Jurkat, Clone E6-1 (cell line): Measurements from ENCODE around the gene SMYD3.
"Not testable (repeated sequence)": the region's sequence is repeated elsewhere in the genome, so short reads cannot be mapped to it uniquely, and the experiment has no call there.

Experiments
- DNase-seq: peaks from one replicate; pipeline ENCODE4 v3.0.0-alpha.2; 2011; ENCODE audit warnings: low read depth, low spot score
- H3K4me3 ChIP-seq: 2 replicates; pipeline ENCODE4 v1.5.1; 2011; ENCODE audit warnings: mild to moderate bottlenecking, low read length, control low read depth, moderate library complexity

SMYD3 gene

GRCh38 chr1:245941771-245942170, 565.3 kb downstream of the SMYD3 start:
- not testable (repeated sequence) for H3K4me3 ChIP-seq, DNase-seq

- DNase-seq: no peak
- no peak overlapping the region for H3K4me3 ChIP-seq
Observed at GRCh38 chr1:245939756-245940345, 567.2 kb downstream of the SMYD3 start.

DNA sequence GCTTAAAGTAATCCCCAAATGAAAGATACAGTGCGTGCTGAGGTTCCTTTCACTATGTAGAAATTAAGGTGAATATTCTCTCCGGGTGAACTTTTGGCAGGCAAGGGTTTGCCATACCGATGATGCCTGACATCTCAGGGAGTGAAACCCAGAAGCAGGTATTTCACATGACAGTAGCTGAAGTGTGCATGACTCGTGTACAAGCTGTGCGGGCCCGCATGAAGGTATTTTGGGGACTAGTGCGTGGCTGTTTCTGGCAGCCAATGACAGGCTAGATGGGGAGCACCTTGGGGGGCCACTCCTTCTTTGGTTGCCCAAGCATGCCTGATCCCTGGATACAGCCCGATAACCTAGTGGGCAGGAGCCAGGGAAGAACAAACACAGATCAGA, 569.0 kb downstream of the SMYD3 start:
- no peak for DNase-seq
- H3K4me3 ChIP-seq: no peak overlapping the region

DNA sequence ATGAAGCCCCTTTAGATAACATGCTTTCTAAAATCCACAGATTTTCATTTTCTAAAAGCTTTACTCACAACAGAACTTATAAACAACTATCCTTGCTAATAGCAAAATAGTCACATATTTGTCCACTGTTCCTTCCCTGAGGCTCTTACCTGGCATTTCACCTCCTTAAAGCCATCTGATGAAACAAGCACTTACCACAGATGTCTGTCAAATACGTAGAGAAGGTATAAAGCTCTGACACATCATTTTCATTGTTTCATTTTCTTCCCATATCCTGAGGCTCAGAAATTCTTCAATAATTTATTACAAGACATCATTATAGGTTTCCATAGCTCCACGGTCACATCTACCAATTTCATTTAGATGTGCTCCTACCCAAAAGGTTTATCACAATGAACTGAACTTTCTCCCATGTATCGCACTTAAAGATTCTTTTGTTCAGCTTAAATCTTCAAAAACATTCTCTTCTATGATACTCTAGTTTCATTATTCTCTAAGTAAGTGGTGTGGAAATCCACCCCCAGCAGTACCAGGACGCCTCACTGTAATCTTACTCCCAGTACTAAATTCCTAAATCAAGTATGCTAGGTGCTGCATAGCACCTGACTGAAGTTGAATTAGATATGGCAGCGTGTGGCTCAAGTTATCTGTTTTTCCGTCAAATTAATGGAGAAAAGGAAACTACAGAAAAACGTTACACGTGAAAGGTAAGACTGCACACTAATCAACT, 569.6 kb downstream of the SMYD3 start:
- DNase-seq: no peak
- no peak overlapping the region for H3K4me3 ChIP-seq

- H3K4me3 ChIP-seq: no peak overlapping the region
- no peak for DNase-seq
Observed at GRCh38 chr1:245934409-245934808, 572.7 kb downstream of the SMYD3 start.

GRCh38 chr1:245933431-245934045, 573.5 kb downstream of the SMYD3 start:
- H3K4me3 ChIP-seq: no peak overlapping the region
- DNase-seq: no peak

DNA sequence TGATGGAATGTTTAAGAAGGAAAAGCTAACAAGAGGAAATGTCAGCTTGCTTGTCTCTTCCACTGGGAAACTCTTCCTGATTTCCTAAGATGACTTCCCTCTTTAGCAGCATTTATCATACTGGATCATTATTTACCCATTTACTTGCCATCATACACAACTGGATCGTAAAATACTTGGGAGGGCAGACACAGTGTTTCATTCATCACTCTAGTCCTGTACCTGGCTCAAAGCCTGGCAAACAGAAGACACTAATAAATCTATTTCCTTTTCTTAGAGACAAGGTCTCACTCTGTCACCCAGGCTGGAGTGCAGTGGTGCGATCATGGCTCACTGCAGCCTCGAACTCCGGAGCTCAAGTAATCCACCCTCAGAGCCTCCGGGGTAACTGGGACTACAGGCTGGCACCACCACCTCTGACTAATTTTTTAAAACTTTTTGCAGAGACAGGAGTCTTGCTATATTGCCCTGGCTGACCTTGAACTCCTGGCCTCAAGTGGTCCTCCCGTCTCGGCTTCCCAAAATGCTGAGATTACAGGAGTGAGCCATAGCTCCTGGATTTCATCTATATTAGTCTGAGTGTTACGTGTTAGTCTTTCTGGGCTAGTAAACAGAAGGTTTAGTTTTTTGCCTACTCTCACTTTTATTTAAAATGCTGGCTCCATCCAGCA, 574.6 kb downstream of the SMYD3 start:
- no peak overlapping the region for H3K4me3 ChIP-seq
- no peak for DNase-seq

DNA sequence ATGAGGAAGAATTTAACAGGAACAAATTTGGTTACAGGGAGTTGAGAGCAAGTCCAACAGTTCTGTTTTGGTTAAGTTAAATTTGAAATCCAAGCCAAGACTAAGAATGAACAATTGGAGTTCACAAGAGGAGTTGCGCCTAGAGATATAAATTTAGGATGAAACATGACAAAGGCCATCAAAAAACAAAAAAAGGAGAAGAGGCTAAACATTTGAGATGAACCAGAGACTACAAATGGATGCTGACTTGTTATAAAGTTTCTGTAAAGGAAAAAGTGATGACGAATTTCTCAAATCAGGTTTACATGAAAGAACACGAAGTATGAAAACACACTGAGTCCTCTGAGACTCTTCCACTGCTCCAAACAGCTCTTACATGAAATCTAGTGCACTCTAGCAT, 575.6 kb downstream of the SMYD3 start:
- DNase-seq: no peak
- H3K4me3 ChIP-seq: no peak overlapping the region

- no peak overlapping the region for H3K4me3 ChIP-seq
- DNase-seq: no peak
Observed at GRCh38 chr1:245929224-245929623, 577.9 kb downstream of the SMYD3 start.

- H3K4me3 ChIP-seq: no peak overlapping the region
- DNase-seq: no peak
Observed at GRCh38 chr1:245926888-245927287, 580.2 kb downstream of the SMYD3 start.

GRCh38 chr1:245923215-245923614, 583.9 kb downstream of the SMYD3 start:
- DNase-seq: no peak
- H3K4me3 ChIP-seq: no peak overlapping the region

GRCh38 chr1:245921417-245921816, 585.7 kb downstream of the SMYD3 start:
- H3K4me3 ChIP-seq: no peak overlapping the region
- no peak for DNase-seq

DNA sequence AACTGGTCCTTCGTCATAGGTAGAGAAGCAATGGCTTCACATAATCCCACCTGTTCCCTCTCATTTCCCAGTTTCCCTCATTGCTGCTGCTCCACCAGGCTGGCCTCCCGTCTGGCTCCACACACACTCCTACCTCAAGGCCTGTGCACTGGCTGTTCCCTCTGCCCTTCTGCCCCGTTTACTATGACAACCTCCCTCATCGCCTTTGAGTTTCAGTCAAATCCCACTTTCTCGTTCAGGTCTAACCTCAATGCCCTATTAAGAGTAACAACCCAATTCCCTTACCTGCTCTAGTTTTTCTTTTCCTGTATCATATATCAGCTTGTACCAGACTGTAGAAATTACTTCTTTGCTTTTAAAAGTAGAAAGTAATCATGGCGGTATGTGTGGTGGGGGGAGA, 589.7 kb downstream of the SMYD3 start:
- DNase-seq: no peak
- H3K4me3 ChIP-seq: no peak overlapping the region

DNA sequence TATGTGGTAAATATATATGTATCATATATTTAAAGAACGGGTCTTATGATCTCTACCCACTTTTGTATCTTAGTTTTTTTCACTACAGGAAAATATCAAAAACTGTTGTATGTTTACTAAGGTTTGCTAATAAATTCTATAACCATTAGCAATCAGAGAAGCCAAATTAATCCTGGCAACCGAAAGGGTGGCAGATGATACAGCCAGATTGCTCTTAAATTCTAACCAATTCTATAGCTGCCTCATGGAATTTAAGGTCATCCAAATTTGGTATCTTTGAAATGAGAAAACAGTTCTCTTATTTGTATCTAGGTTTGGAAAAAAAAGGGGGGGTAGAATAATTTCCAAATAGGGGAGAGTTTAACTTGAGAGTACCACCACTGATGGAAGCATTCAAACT, 591.2 kb downstream of the SMYD3 start:
- DNase-seq: no peak
- no peak overlapping the region for H3K4me3 ChIP-seq

DNA sequence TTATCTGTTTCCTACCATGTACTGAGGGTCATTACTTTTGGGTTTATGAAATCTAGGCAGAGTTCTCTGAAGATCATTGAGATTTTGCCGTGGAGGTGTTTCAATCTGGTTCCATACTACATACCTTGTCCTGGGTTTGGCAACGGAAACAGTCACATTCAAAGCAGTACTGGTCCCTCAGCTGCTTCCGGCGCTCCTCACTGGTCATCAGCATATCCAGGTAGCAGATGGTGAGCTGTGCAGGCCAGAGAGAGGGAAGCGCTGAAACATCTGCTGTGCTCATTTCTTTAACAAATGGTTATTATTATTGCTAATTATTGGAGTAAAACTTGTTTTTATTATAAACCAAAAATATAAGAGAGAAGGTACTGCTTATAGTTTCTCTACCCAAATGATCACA, 591.7 kb downstream of the SMYD3 start:
- DNase-seq: no peak
- no peak overlapping the region for H3K4me3 ChIP-seq

DNA sequence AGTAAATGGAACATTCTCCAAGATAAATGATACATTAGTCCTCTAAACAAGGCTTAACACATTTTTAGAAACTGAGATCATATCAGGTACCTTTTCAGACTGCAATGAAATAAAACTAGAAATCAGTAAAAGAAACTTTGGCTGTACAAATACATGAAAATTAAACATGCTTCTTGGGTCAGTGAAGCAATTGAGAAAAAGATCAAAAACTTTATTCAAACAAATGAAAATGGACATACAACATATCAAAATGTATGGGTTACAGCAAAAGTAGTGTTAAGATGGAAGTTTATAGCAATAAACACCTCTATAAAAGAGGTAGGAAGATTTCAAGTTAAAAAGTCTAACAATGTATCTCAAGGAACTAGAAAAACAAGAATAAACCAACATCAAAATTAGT, 598.5 kb downstream of the SMYD3 start:
- no peak overlapping the region for H3K4me3 ChIP-seq
- no peak for DNase-seq

DNA sequence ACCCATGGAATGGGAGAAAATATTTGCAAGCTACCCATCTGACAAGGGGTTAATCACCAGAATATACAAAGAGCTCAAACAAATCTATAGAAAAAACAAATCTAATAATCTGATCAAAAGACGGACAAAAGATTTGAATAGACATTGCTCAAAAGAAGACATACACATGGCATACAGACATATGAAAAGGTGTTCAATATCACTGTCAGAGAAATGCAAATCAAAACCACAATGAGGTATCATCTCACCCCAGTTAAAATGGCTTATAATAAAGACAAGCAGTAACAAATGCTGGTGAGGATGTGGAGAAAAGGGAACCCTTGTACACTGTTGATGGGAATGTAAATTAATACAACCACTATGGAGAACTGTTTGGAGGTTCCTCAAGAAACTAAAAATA, 600.9 kb downstream of the SMYD3 start:
- no peak overlapping the region for H3K4me3 ChIP-seq
- DNase-seq: no peak

DNA sequence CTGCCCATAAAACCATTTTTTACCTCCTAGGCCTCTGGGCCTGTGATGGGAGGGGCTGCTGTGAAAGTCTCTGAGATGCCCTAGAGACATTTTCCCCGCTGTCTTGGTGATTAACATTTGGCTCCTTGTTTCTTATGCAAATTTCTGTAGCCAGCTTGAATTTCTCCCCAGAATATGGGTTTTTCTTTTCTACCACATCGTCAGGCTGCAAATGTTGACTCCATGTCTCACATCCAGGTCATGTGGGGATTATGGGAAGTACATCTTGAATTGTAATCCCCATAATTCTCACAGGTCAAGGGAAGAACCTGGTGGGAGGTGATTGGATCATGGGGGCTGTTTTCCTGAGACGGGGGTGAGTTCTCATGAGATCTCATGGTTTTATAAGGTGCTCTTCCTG, 603.2 kb downstream of the SMYD3 start:
- no peak overlapping the region for H3K4me3 ChIP-seq
- DNase-seq: no peak

GRCh38 chr1:245901565-245901964, 605.5 kb downstream of the SMYD3 start:
- no peak overlapping the region for H3K4me3 ChIP-seq
- no peak for DNase-seq

GRCh38 chr1:245901037-245901436, 606.0 kb downstream of the SMYD3 start:
- DNase-seq: no peak

More at GRCh38 chr1:245901037-245901436, 606.0 kb downstream of the SMYD3 start:
- no peak overlapping the region for H3K4me3 ChIP-seq
